ENCODE data around the gene CCDC3. TPM values are rescaled to one million over a fixed set of nuclear protein-coding genes. Genes with fewer than 3 reads are reported as not detected.

The CCDC3 gene
- total and polyA plus RNA-seq, 2 of the 8 experiments (the other 6 are each of a cell fraction or from before 2014, with no cell fraction given): 3.4 to 3.7 TPM

DNA sequence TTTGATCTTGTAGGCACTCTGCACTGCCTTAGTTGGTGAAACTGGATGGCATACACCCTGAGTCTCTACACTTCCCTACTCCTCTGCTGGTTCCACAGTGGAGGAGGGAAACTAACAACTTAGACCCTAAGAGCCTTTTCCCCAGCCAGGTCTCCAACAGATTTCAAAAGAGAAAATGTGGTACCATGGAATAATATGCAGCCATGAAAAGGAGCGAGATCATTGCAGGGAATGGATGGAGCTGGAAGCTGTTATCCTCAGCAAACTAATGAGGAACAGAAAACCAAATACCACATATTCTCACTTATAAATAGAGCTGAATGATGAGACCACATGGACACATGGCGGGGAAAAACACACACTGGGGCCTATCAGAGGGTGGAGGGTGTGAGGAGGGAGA is 36.3 kb upstream of the CCDC3 start:
- Histone ChIP-seq H3K4ac (replicated peaks; ENCODE audit: insufficient read length, low read depth, low read length) (no peak overlapping the region), H3K27ac (ENCODE audit: low read depth, low read length) (no peak overlapping the region), H3K79me1 (ENCODE audit: low read depth, low read length) (no peaks in the 10 kb centered on the region), H3K23ac (ENCODE audit: insufficient read length) (no peak overlapping the region), H3K4me3 (ENCODE audit: extremely low read depth in 1 of 4, insufficient read depth in 2 of 4, low read depth in 3 of 4, low read length in 4 of 4) (no peak overlapping the region), H3K14ac (ENCODE audit: insufficient read length) (no peak overlapping the region), H3K56ac (replicated peaks; ENCODE audit: insufficient read length, low read depth, low read length) (no peak overlapping the region), H3K4me2 (ENCODE audit: insufficient read depth in 1 of 2, low read depth in 2 of 2, low read length in 2 of 2) (no peak overlapping the region), H2BK5ac (ENCODE audit: low read depth, low read length) (no peak overlapping the region), H2AK5ac (ENCODE audit: low read depth, low read length) (no peak overlapping the region), H2BK120ac (replicated peaks; ENCODE audit: low read depth, low read length) (no peak overlapping the region), H2BK20ac (ENCODE audit: low read length) (no peak overlapping the region), H4K8ac (ENCODE audit: extremely low read depth, insufficient read depth, low read length) (no peak overlapping the region), H4K5ac (ENCODE audit: insufficient read length, low read depth, low read length) (no peak overlapping the region), H2BK12ac (ENCODE audit: low read depth, low read length) (no peak overlapping the region), H3K18ac (ENCODE audit: extremely low read depth, low read length) (no peak overlapping the region), H3K27me3 (replicated peaks in 1 of 4; ENCODE audit: control insufficient read depth in 3 of 4, extremely low read depth in 1 of 4, insufficient read depth in 3 of 4, low read length in 3 of 4) (no peaks in the 10 kb centered on the region), H3K4me1 (replicated peaks in 1 of 4; ENCODE audit: control insufficient read depth in 3 of 4, insufficient read depth in 4 of 4, low read length in 3 of 4) (no peaks in the 10 kb centered on the region), H3K36me3 (ENCODE audit: control insufficient read depth in 2 of 4, insufficient read depth in 4 of 4, low read length in 3 of 4) (no peaks in the 10 kb centered on the region), H4K20me1 (replicated peaks in 1 of 2; ENCODE audit: control insufficient read depth in 1 of 2, insufficient read depth in 2 of 2, low read length in 2 of 2) (no peaks in the 10 kb centered on the region), H3K9me3 (ENCODE audit: insufficient read depth in 2 of 2, low read depth in 1 of 2, low read length in 1 of 2) (no peaks in the 10 kb centered on the region), H2BK15ac (ENCODE audit: low read length) (no peak overlapping the region), H3K79me2 (ENCODE audit: control insufficient read depth in 1 of 2, insufficient read depth in 2 of 2, low read length in 2 of 2) (no peaks in the 10 kb centered on the region), H3K9ac (replicated peaks in 1 of 4; ENCODE audit: extremely low read depth in 1 of 4, low read depth in 3 of 4, low read length in 3 of 4) (no peak overlapping the region), H3K23me2 (ENCODE audit: low read depth, low read length) (no peaks in the 10 kb centered on the region), H2AFZ (ENCODE audit: low read length) (no peak overlapping the region), H4K91ac (replicated peaks; ENCODE audit: insufficient read length, low read length) (no peak overlapping the region)
- POLR2A ChIA-PET (ENCODE audit: partially characterized antibody): no interaction called here
- WGBS, 2 experiments (ENCODE audit: extremely low coverage in 1 of 2, insufficient coverage in 1 of 2, insufficient read length in 1 of 2, insufficient replicate concordance in 2 of 2, low coverage in 1 of 2, low lambda C conversion rate in 2 of 2, missing lambda C conversion rate in 1 of 2): 86% methylated on average over 2 of the region's 2 CpGs; no CpG with 5 or more reads in 1 of the 2 experiments
- no peak for DNase-seq (ENCODE audit: low read depth in 1 of 2, low spot score in 2 of 2)
- CTCF ChIA-PET (ENCODE audit: partially characterized antibody): interaction anchor here (1.1 to 2.1 kb wide), 5 partner anchors 16 to 257 kb away, joined by 3 to 7 read pairs (median 5); no protein-coding TSS in a partner anchor
- TF ChIP-seq TAF7 (optimal IDR thresholded peaks at IDR 0.05; ENCODE audit: borderline replicate concordance, low read depth, low read length) (no peak), BCL11A (IDR thresholded peaks at IDR 0.05; ENCODE audit: low read depth in 2 of 2, low read length in 2 of 2) (no peak), EP300 (IDR thresholded peaks at IDR 0.05; ENCODE audit: borderline replicate concordance in 1 of 2, low read depth in 2 of 2, low read length in 2 of 2) (no peak), NRF1 (IDR thresholded peaks at IDR 0.05; ENCODE audit: low read depth, low read length) (no peak), SP2 (IDR thresholded peaks at IDR 0.05; ENCODE audit: low read length) (no peak), MAFK (IDR thresholded peaks at IDR 0.05; ENCODE audit: low read depth, low read length) (no peak), SP4 (IDR thresholded peaks at IDR 0.05; ENCODE audit: low read length) (no peak), TCF12 (IDR thresholded peaks at IDR 0.05; ENCODE audit: low read depth, low read length) (no peak), SIN3A (conservative IDR thresholded peaks at IDR 0.05 in 1 of 2, IDR thresholded peaks at IDR 0.05 in 1 of 2; ENCODE audit: low read depth in 1 of 2, low read length in 2 of 2) (no peak), BACH1 (IDR thresholded peaks at IDR 0.05; ENCODE audit: low read length) (no peak), CEBPB (IDR thresholded peaks at IDR 0.05; ENCODE audit: low read depth, low read length) (no peak), TEAD4 (IDR thresholded peaks at IDR 0.05; ENCODE audit: low read depth, low read length) (no peak), KDM4A (IDR thresholded peaks at IDR 0.05; ENCODE audit: low read depth, low read length, severe bottlenecking) (no peak), POLR2AphosphoS5 (IDR thresholded peaks at IDR 0.05; ENCODE audit: low read depth, low read length) (no peak)
- TF ChIP-seq, protein P1, sequence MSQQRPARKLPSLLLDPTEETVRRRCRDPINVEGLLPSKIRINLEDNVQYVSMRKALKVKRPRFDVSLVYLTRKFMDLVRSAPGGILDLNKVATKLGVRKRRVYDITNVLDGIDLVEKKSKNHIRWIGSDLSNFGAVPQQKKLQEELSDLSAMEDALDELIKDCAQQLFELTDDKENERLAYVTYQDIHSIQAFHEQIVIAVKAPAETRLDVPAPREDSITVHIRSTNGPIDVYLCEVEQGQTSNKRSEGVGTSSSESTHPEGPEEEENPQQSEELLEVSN (IDR thresholded peaks at IDR 0.05): no peak
- no peak for FAIRE-seq

Measured in H1 (cell line).